ENCODE results near the gene GCN1. TPM values are rescaled to one million over a fixed set of nuclear protein-coding genes. Genes with fewer than 3 reads are reported as not detected.

The GCN1 gene
- total RNA-seq, 1 donor from 2014 or later: 77.2 TPM

DNA sequence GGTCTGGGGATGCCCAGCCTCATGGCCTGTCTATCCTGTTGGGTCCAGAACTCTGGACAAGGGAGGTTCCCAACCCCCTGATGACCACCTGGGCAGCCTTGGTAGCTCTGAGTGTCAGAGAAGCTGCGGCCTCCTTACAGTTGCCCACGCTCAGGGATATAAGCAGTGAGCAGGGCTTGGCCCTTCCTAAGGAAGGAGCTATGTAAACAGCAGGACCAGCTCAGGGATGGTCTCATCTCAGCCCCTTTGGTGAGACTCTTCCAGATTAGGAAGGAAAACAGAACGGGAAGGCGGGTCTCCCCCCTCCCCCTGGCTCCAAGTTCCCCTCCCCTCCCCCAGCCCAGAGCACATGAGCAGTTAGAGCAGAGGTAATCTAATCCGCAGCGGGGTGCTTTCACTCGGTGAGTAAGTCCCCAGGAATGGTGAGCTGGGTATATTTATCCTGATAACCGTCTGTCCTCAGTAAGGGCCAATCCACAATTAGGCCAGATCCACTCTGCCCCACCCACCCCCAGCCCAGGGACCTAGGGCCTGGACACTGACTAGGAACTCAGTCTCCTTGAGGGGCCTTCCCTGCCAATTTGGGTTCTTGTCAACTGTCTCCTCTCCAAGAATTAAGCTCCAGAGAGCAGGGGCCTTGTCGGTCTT lies 35.9 kb upstream of the GCN1 start:
- Histone ChIP-seq H3K27ac (peak overlapping the region; percentile 77), H3K4me1 (peaks cover 95% of the 10 kb centered on the region), H3K27me3 (no peaks in the 10 kb centered on the region), H3K4me3 (no peak overlapping the region), H3K9me3 (no peaks in the 10 kb centered on the region), H3K36me3 (no peaks in the 10 kb centered on the region)
- ATAC-seq (peak; percentile 1), DNase-seq (no peak)
- TF ChIP-seq, protein P1, sequence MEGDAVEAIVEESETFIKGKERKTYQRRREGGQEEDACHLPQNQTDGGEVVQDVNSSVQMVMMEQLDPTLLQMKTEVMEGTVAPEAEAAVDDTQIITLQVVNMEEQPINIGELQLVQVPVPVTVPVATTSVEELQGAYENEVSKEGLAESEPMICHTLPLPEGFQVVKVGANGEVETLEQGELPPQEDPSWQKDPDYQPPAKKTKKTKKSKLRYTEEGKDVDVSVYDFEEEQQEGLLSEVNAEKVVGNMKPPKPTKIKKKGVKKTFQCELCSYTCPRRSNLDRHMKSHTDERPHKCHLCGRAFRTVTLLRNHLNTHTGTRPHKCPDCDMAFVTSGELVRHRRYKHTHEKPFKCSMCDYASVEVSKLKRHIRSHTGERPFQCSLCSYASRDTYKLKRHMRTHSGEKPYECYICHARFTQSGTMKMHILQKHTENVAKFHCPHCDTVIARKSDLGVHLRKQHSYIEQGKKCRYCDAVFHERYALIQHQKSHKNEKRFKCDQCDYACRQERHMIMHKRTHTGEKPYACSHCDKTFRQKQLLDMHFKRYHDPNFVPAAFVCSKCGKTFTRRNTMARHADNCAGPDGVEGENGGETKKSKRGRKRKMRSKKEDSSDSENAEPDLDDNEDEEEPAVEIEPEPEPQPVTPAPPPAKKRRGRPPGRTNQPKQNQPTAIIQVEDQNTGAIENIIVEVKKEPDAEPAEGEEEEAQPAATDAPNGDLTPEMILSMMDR (IDR thresholded peaks at IDR 0.05): no peak
- intact Hi-C loops (cut with DNase I): no loop called here

DNA sequence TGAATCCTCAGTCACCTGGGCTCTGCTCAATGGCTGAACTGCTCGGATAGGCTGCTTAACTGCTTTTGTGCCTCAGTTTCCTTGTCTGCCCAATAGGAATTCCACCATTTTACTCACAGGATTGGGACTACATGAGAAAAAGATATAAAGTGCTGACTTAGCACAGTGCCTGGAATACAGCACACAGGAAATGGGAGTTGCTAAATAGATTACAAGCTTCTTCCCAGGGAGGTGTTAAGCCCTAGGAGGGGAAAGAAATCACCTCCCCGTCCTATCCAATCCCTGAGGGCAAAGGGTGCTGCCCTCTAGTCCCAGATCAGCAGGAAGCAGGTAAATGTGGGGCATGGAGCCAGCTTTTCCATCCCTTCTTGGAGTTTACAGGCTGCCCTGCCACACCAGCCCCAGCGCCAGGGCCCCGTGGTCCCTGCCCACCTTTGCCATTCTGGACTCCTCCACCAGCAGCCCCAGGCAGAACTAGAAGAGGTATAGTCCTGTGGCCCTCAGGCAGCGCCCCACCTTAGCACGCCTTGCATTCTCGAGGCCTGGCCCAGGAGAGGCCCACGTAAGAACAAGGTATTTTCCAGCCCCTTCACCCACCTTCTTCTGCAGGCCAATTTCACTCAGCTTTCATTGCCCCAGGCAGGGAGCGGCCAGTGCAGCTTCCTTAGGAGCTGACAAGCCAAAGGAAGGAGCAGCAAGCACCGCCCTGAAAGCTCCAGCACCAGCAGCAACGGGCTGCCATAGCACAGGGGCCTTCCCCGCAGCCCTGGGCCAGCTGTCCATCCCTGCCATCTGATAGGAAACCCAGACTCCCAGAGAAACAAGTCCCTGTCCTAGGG lies 35.2 kb upstream of the GCN1 start:
- Histone ChIP-seq H3K27ac (peak overlapping the region; percentile 77), H3K4me3 (no peak overlapping the region), H3K36me3 (no peaks in the 10 kb centered on the region), H3K27me3 (no peaks in the 10 kb centered on the region), H3K4me1 (peaks cover 95% of the 10 kb centered on the region), H3K9me3 (no peaks in the 10 kb centered on the region)
- no peak for ATAC-seq
- TF ChIP-seq, protein P1 (IDR thresholded peaks at IDR 0.05): no peak
- no peak for DNase-seq
- intact Hi-C loops (cut with DNase I): loop anchor here (5.0 kb wide), 1 partner anchor 38 kb away; the partner anchor contains the start of gene PXN

DNA sequence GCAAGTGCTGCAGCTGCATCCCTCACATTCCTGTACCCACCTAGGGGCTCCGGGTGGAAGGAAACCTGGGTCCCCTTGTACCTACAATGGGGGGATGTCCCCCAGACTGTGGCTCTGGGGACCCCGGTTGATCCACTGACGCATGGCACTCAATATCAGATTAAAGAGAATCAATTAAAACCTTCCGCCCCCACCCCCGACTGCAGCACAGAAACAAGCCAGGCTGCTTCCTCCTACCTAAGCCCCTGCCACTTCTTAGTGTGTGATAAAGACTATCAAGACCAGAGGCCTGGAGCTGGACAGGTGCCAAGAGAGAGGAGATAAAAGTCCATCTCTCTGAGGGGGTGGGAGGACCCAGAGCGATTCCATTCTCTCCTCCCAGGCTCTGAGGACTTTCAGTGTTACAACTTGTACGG lies 34.6 kb upstream of the GCN1 start:
- Histone ChIP-seq H3K27me3 (no peaks in the 10 kb centered on the region), H3K9me3 (no peaks in the 10 kb centered on the region), H3K4me1 (peaks cover 92% of the 10 kb centered on the region), H3K36me3 (no peaks in the 10 kb centered on the region), H3K4me3 (no peak overlapping the region), H3K27ac (peak overlapping the region; percentile 77)
- TF ChIP-seq, protein P1 (IDR thresholded peaks at IDR 0.05): no peak
- intact Hi-C loops (cut with DNase I): loop anchor here (5.0 kb wide), 1 partner anchor 38 kb away; the partner anchor contains the start of gene PXN
- DNase-seq: no peak
- no peak for ATAC-seq

DNA sequence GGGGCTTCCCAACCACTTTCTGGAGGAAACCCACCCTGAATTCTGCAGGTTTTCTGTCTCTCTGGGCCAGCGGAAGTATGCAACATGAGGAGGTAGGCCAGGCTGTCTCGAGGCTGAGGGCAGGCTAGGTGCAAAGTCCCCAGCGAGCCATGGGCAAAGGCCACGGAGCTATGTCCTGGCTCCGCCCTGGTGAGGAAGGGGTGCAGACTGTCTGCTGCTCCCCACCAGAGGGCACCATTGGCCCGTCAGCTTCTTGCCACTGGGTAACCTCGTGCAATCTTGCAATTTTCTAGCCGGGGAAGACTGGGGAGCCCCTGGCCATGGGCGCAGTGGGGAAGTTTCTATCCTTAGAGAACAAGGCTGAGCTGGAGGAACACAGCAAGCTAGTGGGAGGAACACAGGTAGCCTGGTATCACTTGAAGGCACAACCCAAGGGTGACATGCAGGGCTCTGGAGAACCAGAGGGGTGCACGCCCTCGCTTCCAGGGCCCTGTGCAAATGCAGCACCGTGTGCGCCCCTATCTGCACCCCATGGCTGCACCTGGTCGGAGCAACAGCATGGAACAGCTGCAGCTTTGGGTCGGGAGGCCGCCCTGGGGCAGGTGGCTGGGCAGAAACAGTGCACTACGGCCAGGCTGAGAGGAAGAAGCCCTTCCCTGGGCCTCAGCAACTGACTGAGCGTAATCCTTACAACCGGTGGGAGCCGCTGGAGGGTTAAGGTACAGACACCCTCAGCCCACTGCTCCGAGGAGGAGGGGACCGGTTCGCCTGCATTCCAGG lies 34.0 kb upstream of the GCN1 start:
- peak overlapping the region; percentile 77 for H3K27ac ChIP-seq
- peak; percentile 68 for ATAC-seq
- H3K27me3 ChIP-seq: no peaks in the 10 kb centered on the region
- H3K36me3 ChIP-seq: peaks cover 5% of the 10 kb centered on the region
- DNase-seq: peak; percentile 93
- H3K9me3 ChIP-seq: no peaks in the 10 kb centered on the region
- H3K4me3 ChIP-seq: no peak overlapping the region
- H3K4me1 ChIP-seq: peaks cover 86% of the 10 kb centered on the region
- TF ChIP-seq, protein P1 (IDR thresholded peaks at IDR 0.05): peak; percentile 96
- intact Hi-C loops (cut with DNase I): loop anchor here (5.0 kb wide), 1 partner anchor 39 kb away; the partner anchor contains the start of gene PXN

DNA sequence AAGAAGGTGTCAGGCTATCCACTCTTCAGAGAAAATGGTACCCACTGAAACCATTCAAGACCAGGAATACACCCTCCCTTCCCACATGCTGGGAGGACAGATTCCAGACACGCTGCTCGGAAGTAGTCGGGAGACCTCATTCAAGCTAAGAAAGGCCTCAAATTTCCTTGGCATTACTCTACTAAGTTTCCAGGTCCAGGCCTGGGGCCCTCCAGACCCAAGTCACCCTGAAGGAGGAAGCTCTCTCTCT lies 33.5 kb upstream of the GCN1 start:
- H3K36me3 ChIP-seq: peaks cover 11% of the 10 kb centered on the region
- H3K27me3 ChIP-seq: no peaks in the 10 kb centered on the region
- peak overlapping the region; percentile 77 for H3K27ac ChIP-seq
- DNase-seq (no peak), ATAC-seq (no peak)
- TF ChIP-seq, protein P1 (IDR thresholded peaks at IDR 0.05): no peak
- no peaks in the 10 kb centered on the region for H3K9me3 ChIP-seq
- intact Hi-C loops (cut with DNase I): loop anchor here (5.0 kb wide), 1 partner anchor 39 kb away; the partner anchor contains the start of gene PXN
- H3K4me3 ChIP-seq: no peak overlapping the region
- peaks cover 81% of the 10 kb centered on the region for H3K4me1 ChIP-seq

Data from upper lobe of right lung (tissue), 1 donor.